Natural killer cell (primary cell): ENCODE data around the gene IFNA13. TPM values are rescaled to one million over a fixed set of nuclear protein-coding genes. Genes with fewer than 3 reads are reported as not detected.

Experiments used
- ATAC-seq, 3 donors: fragments of 150-1000 bp in 2 of 3; fragments of 200-7000 bp in 1 of 3; cut with Tn5 transposase; 1 replicate in 1 of 3; 2 replicates in 2 of 3; pipeline ENCODE4 v1.10.0; 2021; ENCODE audit warnings: mild to moderate bottlenecking in 2 of 3, moderate library complexity in 2 of 3
- DNase-seq, 2 donors: peaks; one replicate each; pipeline versions ENCODE4 v3.0.0 to v3.0.0-alpha.2; 2013 to 2021; ENCODE audit warnings: mixed read lengths in 1 of 2
- H3K27ac ChIP-seq: one replicate; pipeline ENCODE4 v1.5.1; 2013; ENCODE audit warnings: mild to moderate bottlenecking, low read length
- H3K27me3 ChIP-seq: one replicate; pipeline ENCODE4 v1.6.1; 2013; ENCODE audit warnings: low read length; ENCODE audit not compliant: control insufficient read depth, insufficient read depth
- H3K36me3 ChIP-seq: one replicate; pipeline ENCODE4 v1.6.1; 2013; ENCODE audit warnings: low read length; ENCODE audit not compliant: control insufficient read depth, insufficient read depth
- H3K4me1 ChIP-seq: one replicate; pipeline ENCODE4 v1.6.1; 2013; ENCODE audit warnings: low read length; ENCODE audit not compliant: control insufficient read depth, insufficient read depth
- H3K4me3 ChIP-seq: one replicate; pipeline ENCODE4 v1.5.1; 2013; ENCODE audit warnings: low read length
- H3K9me3 ChIP-seq: one replicate; pipeline ENCODE4 v1.6.1; 2013; ENCODE audit warnings: low read length; ENCODE audit not compliant: control insufficient read depth, insufficient read depth
- H3K27ac Mint-ChIP-seq, 2 donors: one replicate each; pipeline ENCODE4 v1.8.0; 2022; ENCODE audit warnings: mild to moderate bottlenecking in 2 of 2, mixed read lengths in 2 of 2, moderate library complexity in 1 of 2
- H3K27me3 Mint-ChIP-seq, 2 donors: one replicate each; pipeline ENCODE4 v1.8.0; 2022; ENCODE audit warnings: low read depth in 2 of 2, mixed read lengths in 2 of 2
- H3K36me3 Mint-ChIP-seq: one replicate; pipeline ENCODE4 v1.8.0; 2022; ENCODE audit warnings: mixed read lengths
- H3K4me1 Mint-ChIP-seq, 2 donors: one replicate each; pipeline ENCODE4 v1.8.0; 2022; ENCODE audit warnings: mixed read lengths in 2 of 2
- H3K4me3 Mint-ChIP-seq: one replicate; pipeline ENCODE4 v1.8.0; 2022; ENCODE audit warnings: mild to moderate bottlenecking, moderate library complexity, mixed read lengths
- H3K9me3 Mint-ChIP-seq, 2 donors: one replicate each; pipeline ENCODE4 v1.8.0; 2022; ENCODE audit warnings: mixed read lengths in 2 of 2
- CTCF ChIP-seq: fragments of 200-600 bp; IDR thresholded peaks from one replicate; pipeline ENCODE4 v1.8.0; 2022; ENCODE audit warnings: antibody characterized with exemption
- WGBS: methylation state at CpG from one replicate; pipeline ENCODE4 v1.1.7; 2013; ENCODE audit warnings: missing lambda C conversion rate; ENCODE audit not compliant: insufficient coverage; 5-methylcytosine and 5-hydroxymethylcytosine counted together
- intact Hi-C: fragments of 100-400 bp; cut with micrococcal nuclease; formaldehyde crosslinking; loops from one replicate; pipeline ENCODE4 v1.14.2; 2022
- total RNA-seq, 4 donors: library from RNA; stranded (reverse); fragments of 120-200 nt in 1 of 4; gene quantifications; one replicate each; pipeline versions ENCODE4 v1.2.3 to v1.2.4, GENCODE V29; 2013 to 2022

Gene IFNA13
- not detected for total RNA-seq
- total RNA-seq (2013) = not detected

GRCh38 chr9:21367957-21368356 lies at the start of gene IFNA13:
IFNA13 (minus strand) TSS chr9:21368057; CDS start chr9:21368010, 47 bp downstream.
- no peaks in the 10 kb centered on the region for H3K36me3 ChIP-seq
- no peaks in the 10 kb centered on the region for H3K4me1 Mint-ChIP-seq
- intact Hi-C loops = no loop called here

GRCh38 chr9:21415493-21416267 lies 47.8 kb upstream of the IFNA13 start:
- Mint-ChIP-seq H3K9me3 (no peaks in the 10 kb centered on the region), H3K27me3 (peaks cover 15 to 37% of the 10 kb centered on the region in 2 donors), H3K4me3 (no peak overlapping the region), H3K36me3 (no peaks in the 10 kb centered on the region), H3K27ac (no peak overlapping the region), H3K4me1 (no peaks in the 10 kb centered on the region)
- Histone ChIP-seq H3K4me3 (no peak overlapping the region), H3K27ac (no peak overlapping the region), H3K4me1 (no peaks in the 10 kb centered on the region), H3K27me3 (no peaks in the 10 kb centered on the region), H3K9me3 (no peaks in the 10 kb centered on the region), H3K36me3 (no peaks in the 10 kb centered on the region)
- intact Hi-C loops = no loop called here
- ATAC-seq (no peak), DNase-seq (no peak)
- TF ChIP-seq CTCF = no peak
- 98% methylated on average over 5 of the region's 5 CpGs for WGBS

More at GRCh38 chr9:21367957-21368356, at the start of gene IFNA13:
- H3K9me3 Mint-ChIP-seq = no peaks in the 10 kb centered on the region
- TF ChIP-seq CTCF = no peak
- H3K27me3 Mint-ChIP-seq = peaks cover 24 to 45% of the 10 kb centered on the region in 2 donors
- no peaks in the 10 kb centered on the region for H3K9me3 ChIP-seq
- ATAC-seq (no peak), DNase-seq (no peak)
- H3K4me3 ChIP-seq = no peak within 1 kb of the TSS
- peaks cover 7% of the 10 kb centered on the region for H3K27me3 ChIP-seq
- no peaks in the 10 kb centered on the region for H3K36me3 Mint-ChIP-seq
- H3K4me3 Mint-ChIP-seq = no peak within 1 kb of the TSS
- H3K4me1 ChIP-seq = no peaks in the 10 kb centered on the region
- no peak within 1 kb of the TSS for H3K27ac ChIP-seq
- 94% methylated on average over 2 of the region's 3 CpGs for WGBS
- H3K27ac Mint-ChIP-seq = no peak within 1 kb of the TSS

- Histone ChIP-seq H3K4me3 (no peak overlapping the region), H3K9me3 (no peaks in the 10 kb centered on the region), H3K27ac (no peak overlapping the region), H3K27me3 (peaks cover 6% of the 10 kb centered on the region), H3K36me3 (no peaks in the 10 kb centered on the region), H3K4me1 (no peaks in the 10 kb centered on the region)
- no peak overlapping the region for H3K27ac Mint-ChIP-seq
- 78% methylated on average over 2 of the region's 2 CpGs for WGBS
- H3K27me3 Mint-ChIP-seq = peaks cover 19 to 42% of the 10 kb centered on the region in 2 donors
- H3K9me3 Mint-ChIP-seq = no peaks in the 10 kb centered on the region
- TF ChIP-seq CTCF = no peak
- DNase-seq = no peak
- no peaks in the 10 kb centered on the region for H3K4me1 Mint-ChIP-seq
- no peaks in the 10 kb centered on the region for H3K36me3 Mint-ChIP-seq
- intact Hi-C loops = no loop called here
- no peak overlapping the region for H3K4me3 Mint-ChIP-seq
- ATAC-seq = no peak
Observed at GRCh38 chr9:21414220-21414940, 46.5 kb upstream of the IFNA13 start.
